Stomach smooth muscle (tissue), 2 donors: ENCODE data around the gene NEK6.

ENCODE experiments used
- H3K27ac ChIP-seq: one replicate; pipeline ENCODE4 v1.7.0; 2013; ENCODE audit warnings: mild to moderate bottlenecking, low read length, inconsistent platforms
- H3K27me3 ChIP-seq, 2 donors: one replicate each; pipeline ENCODE4 v1.7.0; 2013; ENCODE audit warnings: low read length in 2 of 2; ENCODE audit not compliant: insufficient read depth in 2 of 2, control insufficient read depth in 1 of 2
- H3K36me3 ChIP-seq, 2 donors: one replicate each; pipeline ENCODE4 v1.7.0; 2013; ENCODE audit warnings: low read length in 2 of 2; ENCODE audit not compliant: control insufficient read depth in 2 of 2, insufficient read depth in 2 of 2
- H3K4me1 ChIP-seq: one replicate; pipeline ENCODE4 v1.7.0; 2013; ENCODE audit warnings: low read length; ENCODE audit not compliant: control insufficient read depth, insufficient read depth
- H3K4me3 ChIP-seq, 2 donors: one replicate each; pipeline ENCODE4 v1.7.0; 2013; ENCODE audit warnings: low read length in 2 of 2
- H3K9ac ChIP-seq, 2 donors: one replicate each; pipeline ENCODE4 v1.7.0; 2013; ENCODE audit warnings: low read length in 2 of 2, mild to moderate bottlenecking in 1 of 2
- H3K9me3 ChIP-seq, 2 donors: one replicate each; pipeline ENCODE4 v1.7.0; 2013; ENCODE audit warnings: low read length in 2 of 2; ENCODE audit not compliant: control insufficient read depth in 2 of 2
- donor health status: healthy.
- donor health status: Pancreatic carcinoma.

The NEK6 gene

GRCh38 chr9:124257844-124258606, at the start of gene NEK6:
Gene NEK6, plus strand, starts transcription at chr9:124257949. Its CDS starts 44,016 bp downstream, at chr9:124301965.
- Histone ChIP-seq H3K4me3 (peak within 1 kb of the TSS; percentile 78 to 86), H3K4me1 (peaks cover 33% of the 10 kb centered on the region), H3K27me3 (no peaks in the 10 kb centered on the region), H3K27ac (peak within 1 kb of the TSS; percentile 83), H3K9me3 (no peaks in the 10 kb centered on the region), H3K36me3 (no peaks in the 10 kb centered on the region), H3K9ac (peak within 1 kb of the TSS; percentile 80 to 81)

DNA sequence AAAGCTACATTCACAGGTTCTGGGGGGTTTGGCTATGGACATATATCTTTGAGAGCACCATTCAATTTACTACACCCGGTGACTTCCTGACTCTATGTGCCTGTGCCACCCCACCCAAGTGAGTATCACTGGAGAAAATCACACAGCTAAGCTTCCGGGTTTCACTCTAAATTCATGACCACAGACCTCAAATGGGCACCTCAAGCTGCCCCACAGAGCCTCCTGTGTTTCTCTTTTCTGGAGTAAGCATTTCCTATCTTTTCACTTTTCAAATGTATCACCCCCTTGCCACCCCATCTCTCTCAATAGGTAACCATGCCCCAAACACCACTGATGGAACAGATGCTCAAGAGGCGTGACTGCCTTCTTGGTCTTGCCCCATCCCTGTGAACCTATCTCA, 49.2 kb upstream of the NEK6 start:
- H3K4me1 ChIP-seq = no peaks in the 10 kb centered on the region
- no peak overlapping the region for H3K4me3 ChIP-seq
- no peak overlapping the region for H3K27ac ChIP-seq
- H3K27me3 ChIP-seq = peaks cover 0 to 2% of the 10 kb centered on the region in 2 donors
- H3K36me3 ChIP-seq = no peaks in the 10 kb centered on the region
- H3K9me3 ChIP-seq = no peaks in the 10 kb centered on the region
- no peak overlapping the region for H3K9ac ChIP-seq

DNA sequence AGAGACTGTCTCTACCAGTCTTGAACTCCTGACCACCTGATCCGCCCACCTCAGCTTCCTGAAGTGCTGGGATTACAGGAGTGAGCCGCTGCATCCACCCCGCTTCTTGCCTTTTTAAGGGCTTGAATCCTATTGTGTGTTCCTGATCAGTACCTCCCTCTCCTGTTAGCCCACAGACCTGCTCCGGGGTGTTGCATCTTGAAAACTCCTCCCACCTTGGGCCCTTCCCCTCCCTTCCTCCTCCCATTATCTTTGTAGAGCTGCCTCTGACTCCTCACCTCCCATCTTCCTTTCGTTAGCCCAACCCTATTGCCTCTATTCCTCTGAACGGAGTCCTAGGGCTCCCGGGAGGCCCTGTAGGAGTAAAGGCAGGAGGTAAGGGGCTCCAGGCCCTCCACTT, 48.5 kb upstream of the NEK6 start:
- Histone ChIP-seq H3K4me1 (peaks cover 2% of the 10 kb centered on the region), H3K27ac (no peak overlapping the region), H3K9ac (no peak overlapping the region), H3K36me3 (no peaks in the 10 kb centered on the region), H3K9me3 (no peaks in the 10 kb centered on the region), H3K27me3 (peaks cover 0 to 4% of the 10 kb centered on the region in 2 donors), H3K4me3 (no peak overlapping the region)

DNA sequence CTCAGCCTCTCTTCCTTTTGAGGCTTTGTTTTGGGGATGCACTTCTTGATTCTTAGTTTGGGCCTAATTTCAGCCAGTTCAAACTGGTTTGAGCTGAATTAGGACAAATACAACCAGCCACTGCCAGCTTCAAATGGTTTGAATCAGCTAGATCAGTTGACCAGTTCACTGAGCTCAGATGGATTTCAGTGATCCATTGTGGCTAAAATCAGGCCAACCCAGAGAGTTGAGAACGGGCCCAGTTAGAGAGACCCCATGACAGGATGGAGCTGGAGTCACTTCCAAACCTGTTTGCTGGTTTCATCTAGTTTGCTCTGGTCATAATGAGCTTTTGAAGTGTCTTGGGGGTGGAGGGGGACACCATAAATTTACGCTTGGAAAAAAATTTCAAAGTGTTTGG, 48.0 kb upstream of the NEK6 start:
- peaks cover 0 to 4% of the 10 kb centered on the region in 2 donors for H3K27me3 ChIP-seq
- H3K36me3 ChIP-seq = no peaks in the 10 kb centered on the region
- H3K4me1 ChIP-seq = peaks cover 5% of the 10 kb centered on the region
- H3K27ac ChIP-seq = no peak overlapping the region
- no peak overlapping the region for H3K9ac ChIP-seq
- H3K9me3 ChIP-seq = no peaks in the 10 kb centered on the region
- no peak overlapping the region for H3K4me3 ChIP-seq

- no peak overlapping the region for H3K9ac ChIP-seq
- H3K36me3 ChIP-seq = no peaks in the 10 kb centered on the region
- H3K4me1 ChIP-seq = peaks cover 7% of the 10 kb centered on the region
- no peaks in the 10 kb centered on the region for H3K9me3 ChIP-seq
- H3K27ac ChIP-seq = no peak overlapping the region
- H3K4me3 ChIP-seq = no peak overlapping the region
- H3K27me3 ChIP-seq = peaks cover 0 to 4% of the 10 kb centered on the region in 2 donors
Observed at GRCh38 chr9:124210697-124211096, 47.1 kb upstream of the NEK6 start.

DNA sequence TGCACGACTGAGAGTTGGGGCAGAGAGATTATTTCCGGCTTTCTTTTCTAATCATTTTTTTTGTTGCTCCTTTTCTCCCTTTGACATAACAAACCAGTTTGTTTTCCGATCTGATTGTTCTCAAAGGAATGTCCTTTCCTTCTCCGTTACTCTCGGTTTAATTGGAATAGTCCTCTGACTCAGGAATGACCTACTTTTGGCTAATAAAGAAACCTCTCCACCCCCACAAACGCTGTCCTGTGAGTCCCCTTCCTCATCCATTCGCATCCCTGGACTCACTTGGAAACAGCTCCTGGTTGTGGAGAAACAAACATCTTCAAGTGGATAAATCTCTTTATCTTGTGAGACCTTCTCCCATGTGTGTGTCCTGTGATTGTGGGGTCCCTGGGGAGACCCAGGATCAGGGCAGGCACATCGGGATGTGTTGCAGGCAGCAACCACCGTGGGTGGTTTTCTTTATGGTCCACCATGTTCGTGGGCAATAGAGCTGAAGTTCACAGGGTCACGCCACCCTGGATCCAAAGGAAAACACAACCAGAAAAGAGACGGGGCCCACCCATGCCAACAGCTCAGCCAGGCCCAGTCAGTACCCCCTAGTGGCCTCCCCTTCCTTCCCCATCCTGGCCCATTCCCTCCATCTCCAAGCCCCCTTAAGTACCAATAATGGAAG, 45.2 kb upstream of the NEK6 start:
- Histone ChIP-seq H3K36me3 (no peaks in the 10 kb centered on the region), H3K9me3 (no peaks in the 10 kb centered on the region), H3K9ac (no peak overlapping the region), H3K27me3 (peaks cover 0 to 4% of the 10 kb centered on the region in 2 donors), H3K27ac (no peak overlapping the region), H3K4me1 (peaks cover 7% of the 10 kb centered on the region), H3K4me3 (no peak overlapping the region)

- Histone ChIP-seq H3K27ac (no peak overlapping the region), H3K9ac (no peak overlapping the region), H3K9me3 (no peaks in the 10 kb centered on the region), H3K4me1 (peaks cover 7% of the 10 kb centered on the region), H3K27me3 (peaks cover 0 to 4% of the 10 kb centered on the region in 2 donors), H3K4me3 (no peak overlapping the region), H3K36me3 (no peaks in the 10 kb centered on the region)
Observed at GRCh38 chr9:124213396-124213795, 44.4 kb upstream of the NEK6 start.

- H3K4me3 ChIP-seq = no peak overlapping the region
- H3K27me3 ChIP-seq = peaks cover 0 to 2% of the 10 kb centered on the region in 2 donors
- no peak overlapping the region for H3K9ac ChIP-seq
- H3K9me3 ChIP-seq = no peaks in the 10 kb centered on the region
- peaks cover 7% of the 10 kb centered on the region for H3K4me1 ChIP-seq
- H3K36me3 ChIP-seq = no peaks in the 10 kb centered on the region
- no peak overlapping the region for H3K27ac ChIP-seq
Observed at GRCh38 chr9:124214116-124214515, 43.6 kb upstream of the NEK6 start.

- Histone ChIP-seq H3K9me3 (no peaks in the 10 kb centered on the region), H3K27ac (no peak overlapping the region), H3K9ac (no peak overlapping the region), H3K4me3 (no peak overlapping the region), H3K27me3 (peaks cover 0 to 2% of the 10 kb centered on the region in 2 donors), H3K4me1 (peaks cover 7% of the 10 kb centered on the region), H3K36me3 (no peaks in the 10 kb centered on the region)
Observed at GRCh38 chr9:124214596-124215367, 43.0 kb upstream of the NEK6 start.

DNA sequence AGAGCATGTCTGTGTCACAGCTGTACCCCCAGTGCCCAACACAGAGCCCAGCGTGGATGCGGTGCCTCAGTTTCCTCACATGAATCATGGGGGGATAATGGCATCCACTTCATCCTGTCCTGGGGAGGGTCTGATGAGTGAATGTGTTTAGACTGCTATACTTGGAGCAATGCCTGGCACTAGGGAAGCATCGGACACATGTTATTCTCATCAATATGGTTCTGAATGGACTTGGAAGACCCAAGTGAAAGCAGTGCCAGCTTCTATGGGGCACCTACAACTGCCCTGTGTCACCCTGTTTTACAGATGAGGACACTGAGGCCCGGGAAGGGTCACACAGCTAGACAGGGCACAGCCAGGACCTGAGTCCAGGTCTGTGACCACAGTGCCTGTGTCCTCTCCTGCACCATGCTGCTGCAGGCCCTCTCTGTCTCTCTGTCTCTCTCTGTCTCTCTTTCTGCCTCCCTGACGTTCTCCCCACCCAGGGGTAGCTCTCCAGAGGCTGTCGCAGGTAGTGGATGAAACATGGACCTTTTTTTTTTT, 42.3 kb upstream of the NEK6 start:
- Histone ChIP-seq H3K4me3 (no peak overlapping the region), H3K4me1 (peaks cover 7% of the 10 kb centered on the region), H3K36me3 (no peaks in the 10 kb centered on the region), H3K27me3 (peaks cover 0 to 2% of the 10 kb centered on the region in 2 donors), H3K27ac (no peak overlapping the region), H3K9me3 (no peaks in the 10 kb centered on the region), H3K9ac (no peak overlapping the region)
